ENCODE measurements around the gene SASH1.

GRCh38 chr6:148342100-148342349, 613 bp upstream of the SASH1 start:
- TF ChIP-seq CTCF (conservative IDR thresholded peaks at IDR 0.05; ENCODE audit: low read depth, low read length) (no peak), EZH2 (IDR thresholded peaks at IDR 0.05; ENCODE audit: borderline replicate concordance, low read depth, low read length, poor library complexity, severe bottlenecking) (no peak)

Measured in A673 (cell line).